Fibroblast of mammary gland (primary cell): ENCODE results near the gene LDLRAD1.
"Not testable (repeated sequence)": the region's sequence is repeated elsewhere in the genome, so short reads cannot be mapped to it uniquely, and the experiment has no call there.

Experiments used
- DNase-seq: peaks from one replicate; pipeline ENCODE4 v3.0.0-alpha.2; 2010; ENCODE audit warnings: low read depth
- H3K4me3 ChIP-seq: 2 replicates; pipeline ENCODE4 v1.5.1; 2011; ENCODE audit warnings: low read depth, mild to moderate bottlenecking, low read length, moderate library complexity; ENCODE audit not compliant: control insufficient read depth
- TF ChIP-seq, protein P1 (sequence below): conservative IDR thresholded peaks from 2 replicates; pipeline ENCODE4 v1.5.1; 2011; ENCODE audit warnings: low read depth, low read length, inconsistent platforms; ENCODE audit not compliant: control insufficient read depth, insufficient read depth

Gene LDLRAD1

DNA sequence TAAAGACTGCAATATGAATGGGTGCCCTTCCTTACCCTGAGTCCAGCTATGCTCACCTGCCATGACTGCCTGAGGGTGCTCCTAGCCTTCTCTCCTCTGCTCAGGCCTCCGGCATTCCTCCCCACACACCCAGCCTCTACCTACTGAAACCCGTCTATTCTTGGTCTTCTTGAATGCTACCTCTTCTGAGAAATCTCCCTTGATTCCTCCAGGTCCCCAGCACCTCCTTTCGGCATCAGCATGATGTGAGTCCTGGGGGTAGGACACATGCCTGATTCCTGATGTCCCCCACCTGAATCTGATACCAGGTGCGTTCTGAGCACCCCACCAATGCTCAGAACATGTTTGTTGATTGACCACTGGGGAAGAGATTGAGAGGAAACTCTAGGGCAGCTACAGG lies 8.6 kb downstream of the LDLRAD1 start:
- no peak for DNase-seq
- H3K4me3 ChIP-seq, result no peak overlapping the region
- TF ChIP-seq, protein P1, sequence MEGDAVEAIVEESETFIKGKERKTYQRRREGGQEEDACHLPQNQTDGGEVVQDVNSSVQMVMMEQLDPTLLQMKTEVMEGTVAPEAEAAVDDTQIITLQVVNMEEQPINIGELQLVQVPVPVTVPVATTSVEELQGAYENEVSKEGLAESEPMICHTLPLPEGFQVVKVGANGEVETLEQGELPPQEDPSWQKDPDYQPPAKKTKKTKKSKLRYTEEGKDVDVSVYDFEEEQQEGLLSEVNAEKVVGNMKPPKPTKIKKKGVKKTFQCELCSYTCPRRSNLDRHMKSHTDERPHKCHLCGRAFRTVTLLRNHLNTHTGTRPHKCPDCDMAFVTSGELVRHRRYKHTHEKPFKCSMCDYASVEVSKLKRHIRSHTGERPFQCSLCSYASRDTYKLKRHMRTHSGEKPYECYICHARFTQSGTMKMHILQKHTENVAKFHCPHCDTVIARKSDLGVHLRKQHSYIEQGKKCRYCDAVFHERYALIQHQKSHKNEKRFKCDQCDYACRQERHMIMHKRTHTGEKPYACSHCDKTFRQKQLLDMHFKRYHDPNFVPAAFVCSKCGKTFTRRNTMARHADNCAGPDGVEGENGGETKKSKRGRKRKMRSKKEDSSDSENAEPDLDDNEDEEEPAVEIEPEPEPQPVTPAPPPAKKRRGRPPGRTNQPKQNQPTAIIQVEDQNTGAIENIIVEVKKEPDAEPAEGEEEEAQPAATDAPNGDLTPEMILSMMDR, result no peak

DNA sequence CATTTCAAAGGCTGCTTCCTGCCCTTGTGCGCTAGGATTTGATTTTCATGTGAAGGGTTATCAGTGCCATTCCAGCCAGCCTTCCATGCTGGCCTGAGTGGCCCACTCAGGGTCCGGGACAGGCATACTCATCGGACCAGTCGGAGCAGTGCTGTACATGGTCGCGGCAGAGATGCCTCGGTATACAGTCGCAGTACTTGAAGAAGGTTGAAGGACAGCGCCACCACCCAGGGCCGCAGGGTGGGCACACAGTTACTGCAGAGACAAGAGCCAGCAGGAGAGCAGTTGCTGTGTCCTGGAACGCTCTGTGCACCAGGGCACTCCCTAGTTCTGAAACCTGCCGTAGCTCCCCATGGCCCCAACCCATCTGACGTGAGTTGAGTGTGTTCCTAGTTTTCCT lies 9.1 kb downstream of the LDLRAD1 start:
- DNase-seq, result no peak
- no peak overlapping the region for H3K4me3 ChIP-seq
- TF ChIP-seq, protein P1, result no peak

DNA sequence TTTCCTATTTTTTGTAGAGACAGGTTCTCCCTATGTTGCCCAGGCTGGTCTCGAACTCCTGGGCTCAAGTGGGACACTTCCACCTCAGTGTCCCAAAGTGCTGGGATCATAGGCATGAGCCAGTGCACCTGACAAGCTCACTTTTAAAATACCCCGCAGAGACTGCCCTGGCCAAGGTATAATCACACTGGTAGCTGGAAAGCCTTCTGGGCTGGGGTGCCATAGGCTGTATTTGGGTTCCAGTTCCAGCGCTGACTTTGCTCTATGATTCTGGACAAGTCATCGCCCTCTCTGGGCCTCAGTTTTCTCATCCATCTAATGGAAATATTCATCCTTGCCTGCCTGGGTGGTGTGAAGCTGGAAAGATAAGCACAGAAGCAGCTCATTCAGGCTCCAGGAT lies 10.4 kb downstream of the LDLRAD1 start:
- no peak for DNase-seq

DNA sequence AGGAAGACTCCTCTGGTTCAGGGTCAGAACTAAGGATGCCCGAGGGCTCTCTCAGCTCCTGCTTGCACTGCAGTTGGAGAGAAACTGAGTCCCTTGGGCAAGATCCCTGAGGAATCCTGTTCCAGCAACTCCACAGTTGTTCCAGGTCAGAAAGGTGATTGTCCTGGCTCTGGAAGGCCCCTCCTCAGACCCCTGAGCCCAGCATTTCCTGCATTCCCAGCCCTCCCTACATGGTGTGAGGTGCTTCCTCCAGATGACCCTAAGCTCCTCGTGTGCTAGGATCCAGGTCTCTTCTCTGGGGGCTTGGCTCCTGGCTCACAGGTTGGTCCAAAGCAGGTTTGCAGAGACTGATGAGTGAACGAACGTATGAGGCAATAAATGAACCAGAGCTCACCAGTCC lies 11.5 kb downstream of the LDLRAD1 start:
- H3K4me3 ChIP-seq, result no peak overlapping the region
- no peak for DNase-seq
- TF ChIP-seq, protein P1, result no peak

More for the DNA sequence above, 10.4 kb downstream of the LDLRAD1 start:
- TF ChIP-seq, protein P1, result no peak
- no peak overlapping the region for H3K4me3 ChIP-seq

DNA sequence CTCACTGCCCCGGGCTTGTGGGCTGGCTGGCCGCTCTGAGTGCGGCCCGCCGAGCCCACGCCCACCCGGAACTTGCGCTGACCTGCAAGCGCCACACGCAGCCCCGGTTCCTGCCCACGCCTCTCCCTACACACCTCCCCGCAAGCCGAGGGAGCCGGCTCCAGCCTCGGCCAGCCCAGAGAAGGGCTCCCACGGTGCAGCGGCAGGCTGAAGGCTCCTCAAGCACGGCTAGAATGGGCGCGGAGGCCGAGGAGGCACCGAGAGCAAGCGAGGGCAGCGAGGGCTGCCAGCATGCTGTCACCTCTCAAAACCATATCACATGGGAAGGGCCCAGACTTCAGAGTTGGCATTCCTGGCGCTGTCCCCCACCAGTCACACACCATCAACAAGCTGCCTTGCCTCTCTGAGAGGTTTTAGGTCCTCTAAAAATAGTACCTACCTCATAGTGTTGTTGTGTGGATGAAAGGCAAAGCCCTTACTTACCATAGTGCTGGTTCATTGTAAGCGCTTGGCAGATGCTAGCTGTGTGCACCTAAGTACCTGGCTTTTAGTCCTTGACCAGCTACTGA lies 13.4 kb downstream of the LDLRAD1 start:
- TF ChIP-seq, protein P1, result no peak
- no peak for DNase-seq
- H3K4me3 ChIP-seq, result no peak overlapping the region

DNA sequence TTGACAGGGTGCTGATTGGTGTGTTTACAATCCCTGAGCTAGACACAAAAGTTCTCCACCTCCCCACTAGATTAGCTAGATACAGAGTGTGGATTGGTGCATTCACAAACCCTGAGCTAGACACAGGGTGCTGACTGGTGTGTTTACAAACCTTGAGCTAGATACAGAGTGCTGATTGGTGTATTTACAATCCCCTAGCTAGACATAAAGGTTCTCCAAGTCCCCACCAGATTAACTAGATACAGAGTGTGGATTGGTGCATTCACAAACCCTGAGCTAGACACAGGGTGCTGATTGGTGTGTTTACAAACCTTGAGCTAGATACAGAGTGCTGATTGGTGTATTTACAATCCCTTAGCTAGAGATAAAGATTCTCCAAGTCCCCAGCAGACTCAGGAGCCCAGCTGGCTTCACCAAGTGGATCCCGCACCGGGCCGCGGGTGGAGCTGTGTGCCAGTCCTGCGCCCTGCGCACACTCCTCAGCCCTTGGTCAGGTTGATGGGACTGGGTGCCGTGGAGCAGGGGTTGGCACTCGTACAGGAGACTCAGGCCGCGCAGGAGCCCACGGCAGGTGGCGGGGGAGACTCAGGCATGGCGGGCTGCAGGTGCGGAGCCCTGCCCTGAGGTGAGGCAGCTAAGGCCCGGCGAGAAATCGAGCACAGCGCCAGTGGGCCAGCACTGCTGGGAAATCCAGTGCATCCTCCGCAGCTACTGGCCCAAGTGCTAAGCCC lies 14.1 kb downstream of the LDLRAD1 start:
- not testable (repeated sequence) for H3K4me3 ChIP-seq, DNase-seq

DNA sequence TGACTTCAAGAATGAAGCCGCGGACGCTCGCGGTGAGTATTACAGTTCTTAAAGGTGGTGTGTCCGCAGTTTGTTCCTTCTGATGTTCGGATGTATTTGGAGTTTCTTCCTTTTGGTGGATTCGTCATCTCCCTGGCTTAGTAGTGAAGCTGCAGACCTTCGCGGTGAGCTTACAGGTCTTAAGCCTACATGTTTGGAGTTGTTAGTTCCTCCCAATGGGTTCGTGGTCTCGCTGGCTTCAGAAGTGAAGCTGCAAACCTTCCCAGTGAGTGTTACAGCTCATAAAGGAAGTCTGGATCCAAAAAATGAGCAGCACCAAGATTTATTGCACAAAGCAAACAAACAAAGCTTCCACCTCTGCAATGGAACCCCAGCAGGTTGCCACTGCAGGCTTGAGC lies 14.7 kb downstream of the LDLRAD1 start:
- TF ChIP-seq, protein P1, result no peak
- H3K4me3 ChIP-seq, result no peak overlapping the region
- DNase-seq, result no peak
